Measurements from ENCODE around the gene LAMA5. TPM values are rescaled to one million over a fixed set of nuclear protein-coding genes. Genes with fewer than 3 reads are reported as not detected.

LAMA5 gene
- total RNA-seq, 6 experiments from 2014 or later, result 30.3 to 80.8 (median 47.1) TPM

DNA sequence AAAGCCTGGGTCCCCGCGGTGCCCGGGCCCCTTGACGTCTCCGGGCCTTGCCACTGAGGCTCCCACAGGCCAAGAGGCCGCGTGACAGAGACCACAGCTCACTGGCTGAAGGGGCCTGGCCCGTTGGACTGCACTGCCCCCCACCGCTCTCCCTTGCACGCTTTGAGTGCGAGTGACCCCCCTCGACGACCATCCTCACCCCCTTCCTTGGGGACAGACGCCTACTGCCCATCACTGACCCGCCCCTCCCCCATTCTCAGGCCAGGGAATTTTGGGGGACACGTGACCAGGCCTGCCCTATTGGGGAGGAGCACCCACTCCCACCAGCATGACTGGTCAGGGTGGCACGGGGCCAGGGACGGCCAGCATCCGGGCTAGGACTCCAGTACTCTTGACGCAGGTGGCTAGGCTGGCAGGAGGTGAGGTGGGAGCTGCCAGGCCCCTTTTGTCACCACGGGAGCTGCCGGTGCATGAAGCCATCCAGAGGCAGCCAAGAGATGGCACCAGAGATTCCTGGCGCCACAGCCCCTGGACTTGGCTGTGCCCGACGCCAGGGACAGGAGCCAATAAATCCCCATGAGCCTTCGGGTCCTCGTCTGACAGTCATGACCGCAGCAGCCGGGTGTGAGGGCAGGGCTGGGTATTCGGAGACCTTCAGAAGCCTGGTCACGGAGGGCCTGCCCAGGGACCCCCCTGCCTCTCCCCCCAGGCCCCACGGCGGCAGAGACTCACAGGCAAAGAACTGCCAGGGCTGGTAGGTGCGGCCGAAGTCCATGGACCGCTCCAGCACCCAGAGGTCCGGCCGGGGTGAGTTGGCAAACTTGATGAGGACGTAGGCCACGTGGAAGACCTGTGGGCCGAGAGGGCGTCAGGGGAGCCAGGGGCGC lies 14.5 kb downstream of the LAMA5 start:
- intact Hi-C loops (cut with DNase I), result loop anchor here in 1 of 2 donors (10.0 kb wide), 1 partner anchor 48 kb away; the partner anchor contains the start of gene ADRM1
- peaks cover 0 to 6% (median 0%) of the 10 kb centered on the region in 4 donors for H3K36me3 ChIP-seq
- TF ChIP-seq, protein P1, sequence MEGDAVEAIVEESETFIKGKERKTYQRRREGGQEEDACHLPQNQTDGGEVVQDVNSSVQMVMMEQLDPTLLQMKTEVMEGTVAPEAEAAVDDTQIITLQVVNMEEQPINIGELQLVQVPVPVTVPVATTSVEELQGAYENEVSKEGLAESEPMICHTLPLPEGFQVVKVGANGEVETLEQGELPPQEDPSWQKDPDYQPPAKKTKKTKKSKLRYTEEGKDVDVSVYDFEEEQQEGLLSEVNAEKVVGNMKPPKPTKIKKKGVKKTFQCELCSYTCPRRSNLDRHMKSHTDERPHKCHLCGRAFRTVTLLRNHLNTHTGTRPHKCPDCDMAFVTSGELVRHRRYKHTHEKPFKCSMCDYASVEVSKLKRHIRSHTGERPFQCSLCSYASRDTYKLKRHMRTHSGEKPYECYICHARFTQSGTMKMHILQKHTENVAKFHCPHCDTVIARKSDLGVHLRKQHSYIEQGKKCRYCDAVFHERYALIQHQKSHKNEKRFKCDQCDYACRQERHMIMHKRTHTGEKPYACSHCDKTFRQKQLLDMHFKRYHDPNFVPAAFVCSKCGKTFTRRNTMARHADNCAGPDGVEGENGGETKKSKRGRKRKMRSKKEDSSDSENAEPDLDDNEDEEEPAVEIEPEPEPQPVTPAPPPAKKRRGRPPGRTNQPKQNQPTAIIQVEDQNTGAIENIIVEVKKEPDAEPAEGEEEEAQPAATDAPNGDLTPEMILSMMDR (IDR thresholded peaks at IDR 0.05), result peak; percentile 38 to 61 (median 48)
- TF ChIP-seq POLR2A (IDR thresholded peaks at IDR 0.05), result peak; percentile 40

DNA sequence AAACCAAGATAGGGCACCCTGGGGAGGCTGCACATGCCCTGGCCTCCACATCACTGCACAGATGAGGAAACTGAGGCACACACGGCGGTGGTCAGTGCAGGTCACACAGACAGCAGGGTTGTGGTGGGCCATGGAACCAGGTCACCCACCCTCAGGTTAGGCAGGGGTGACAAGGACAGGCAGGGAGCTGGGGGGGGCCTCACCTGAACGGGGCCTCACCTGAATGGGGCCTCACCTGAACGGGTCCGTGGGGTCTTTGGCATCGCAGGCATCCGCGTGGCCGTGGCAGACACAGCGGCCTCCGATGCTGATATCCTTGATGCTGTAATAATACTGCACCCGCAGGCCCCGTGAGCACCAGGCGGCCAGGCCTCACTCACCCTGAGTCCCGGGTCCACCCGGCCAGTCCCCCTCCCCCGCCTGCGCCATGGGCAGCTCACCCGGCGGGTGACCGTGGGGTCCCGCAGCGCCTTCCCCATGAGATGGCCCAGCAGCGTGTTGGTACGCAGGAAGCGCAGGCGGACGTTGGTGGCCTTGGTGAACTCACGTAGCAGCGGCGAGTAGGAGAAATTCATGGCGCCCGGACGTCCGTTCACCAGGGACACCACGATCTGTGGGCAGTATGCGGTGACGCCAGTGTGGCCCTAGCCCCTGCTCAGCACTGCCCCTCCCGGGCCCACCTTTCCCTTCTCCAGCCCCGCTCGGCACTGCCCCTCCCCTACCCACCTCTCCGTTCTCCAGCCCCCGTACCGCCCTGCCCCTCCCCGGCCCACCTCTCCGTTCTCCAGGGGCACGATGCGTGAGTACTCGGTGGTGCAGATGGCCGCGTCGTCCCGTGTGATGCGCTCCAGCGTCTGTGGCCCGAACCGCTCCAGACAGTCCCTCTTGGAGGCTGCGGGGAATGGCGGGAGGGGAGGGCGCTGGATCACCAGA lies 15.4 kb downstream of the LAMA5 start:
- H3K4me3 ChIP-seq, result no peak overlapping the region
- H3K27me3 ChIP-seq, result no peaks in the 10 kb centered on the region
- peaks cover 0 to 41% (median 16%) of the 10 kb centered on the region in 4 donors for H3K4me1 ChIP-seq
- H3K27ac ChIP-seq, result peak overlapping the region in 2 of 3 donors; percentile 38 to 78
- H3K36me3 ChIP-seq, result peaks cover 0 to 6% (median 0%) of the 10 kb centered on the region in 4 donors
- DNase-seq (peak in 1 of 3 donors; percentile 19), ATAC-seq (no peak)
- WGBS (ENCODE audit: insufficient coverage, low coverage, low lambda C conversion rate, missing lambda C conversion rate), result 71% methylated on average over 8 of the region's 60 CpGs
- TF ChIP-seq, protein P1 (IDR thresholded peaks at IDR 0.05), result no peak
- TF ChIP-seq POLR2A (IDR thresholded peaks at IDR 0.05), result no peak
- no peaks in the 10 kb centered on the region for H3K9me3 ChIP-seq
- intact Hi-C loops (cut with DNase I), result loop anchor here in 1 of 2 donors (10.0 kb wide), 1 partner anchor 47 kb away; the partner anchor contains the start of gene ADRM1

More for the DNA sequence above, 14.5 kb downstream of the LAMA5 start:
- peak overlapping the region; percentile 38 to 78 (median 54) for H3K27ac ChIP-seq
- ATAC-seq (peak; percentile 69 to 81 (median 71)), DNase-seq (peak; percentile 82 to 97 (median 91))
- no peaks in the 10 kb centered on the region for H3K27me3 ChIP-seq
- H3K4me3 ChIP-seq, result peak overlapping the region in 2 of 3 donors; percentile 17 to 38
- H3K4me1 ChIP-seq, result peaks cover 0 to 49% (median 21%) of the 10 kb centered on the region in 4 donors
- WGBS (ENCODE audit: insufficient coverage, low coverage, low lambda C conversion rate, missing lambda C conversion rate), result 100% methylated on average over 1 of the region's 43 CpGs
- H3K9me3 ChIP-seq, result no peaks in the 10 kb centered on the region

DNA sequence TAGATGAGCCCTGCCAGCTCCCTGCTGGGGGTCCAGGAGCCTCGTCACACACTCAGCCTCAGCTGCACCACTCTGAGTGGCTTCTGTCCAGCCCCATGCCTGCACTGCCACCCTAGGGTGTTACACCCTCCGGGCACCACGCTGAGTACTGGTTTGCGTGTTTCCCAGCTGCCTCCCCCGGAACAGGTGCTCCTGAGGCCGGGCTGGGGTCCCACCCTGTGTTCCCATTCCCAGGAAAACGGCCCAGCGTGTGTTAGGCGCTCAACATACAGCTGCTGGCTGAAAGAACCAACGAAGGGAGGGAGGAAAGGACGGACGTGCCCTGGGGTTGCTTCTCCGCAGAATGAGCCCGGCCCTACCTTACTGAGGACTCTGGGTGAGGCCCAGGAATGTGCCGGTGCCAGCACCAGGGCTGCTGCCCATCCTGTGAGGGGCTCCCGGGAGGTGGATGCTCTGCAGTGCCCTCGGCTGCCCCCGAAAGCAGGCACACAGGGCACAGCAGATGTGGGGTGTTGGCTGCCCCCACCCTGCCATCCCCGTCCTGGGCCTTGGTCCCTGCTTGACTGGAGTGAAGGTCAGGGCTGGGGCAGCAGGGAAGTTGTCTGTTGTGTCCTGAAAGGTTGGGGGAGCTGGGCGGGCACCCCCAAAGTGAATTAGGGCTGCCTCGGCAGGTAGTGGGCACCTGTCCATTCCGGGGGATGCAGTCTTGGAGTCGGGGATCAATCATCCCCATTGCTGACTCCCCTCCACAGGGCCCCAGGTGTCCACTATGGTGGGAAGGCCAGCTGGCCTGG lies 16.3 kb downstream of the LAMA5 start:
- Histone ChIP-seq H3K27ac (no peak overlapping the region), H3K36me3 (peaks cover 0 to 6% (median 0%) of the 10 kb centered on the region in 4 donors), H3K9me3 (no peaks in the 10 kb centered on the region), H3K27me3 (no peaks in the 10 kb centered on the region), H3K4me1 (peaks cover 0 to 32% (median 10%) of the 10 kb centered on the region in 4 donors), H3K4me3 (no peak overlapping the region)
- DNase-seq, result no peak
- no peak for TF ChIP-seq POLR2A (IDR thresholded peaks at IDR 0.05)
- TF ChIP-seq, protein P1 (IDR thresholded peaks at IDR 0.05), result no peak
- intact Hi-C loops (cut with DNase I), result loop anchor here in 1 of 2 donors (10.0 kb wide), 1 partner anchor 46 kb away; the partner anchor contains the start of gene ADRM1
- WGBS (ENCODE audit: insufficient coverage, low coverage, low lambda C conversion rate, missing lambda C conversion rate), result no CpG with 5 or more reads among the region's 23 CpGs
- no peak for ATAC-seq

All from right lobe of liver (tissue), 6 donors.